SU-DHL-6 (cell line): ENCODE measurements around the gene UBE3C.

Experiments used
- H2AFZ ChIP-seq: fragments of 200-600 bp; sonication (generic); 2 replicates; pipeline ENCODE4 v1.6.1; 2014; ENCODE audit warnings: low read depth, mild to moderate bottlenecking, moderate library complexity, mixed read lengths, antibody characterized with exemption, low read length; ENCODE audit not compliant: severe bottlenecking
- H3F3A ChIP-seq: fragments of 200-600 bp; shearing (Covaris generic); 2 replicates; pipeline ENCODE4 v1.6.0; 2016; ENCODE audit warnings: antibody characterized with exemption, mild to moderate bottlenecking; ENCODE audit not compliant: insufficient read depth
- H3K27ac ChIP-seq: fragments of 200-600 bp; sonication (generic); 2 replicates; pipeline ENCODE4 v1.5.1; 2016; ENCODE audit warnings: low read depth, mild to moderate bottlenecking, low read length, moderate library complexity, mixed read lengths
- H3K27me3 ChIP-seq: fragments of 200-600 bp; sonication (generic), shearing (Covaris generic); 2 replicates; pipeline ENCODE4 v1.6.0; 2014; ENCODE audit warnings: mild to moderate bottlenecking, low read length
- H3K36me3 ChIP-seq: fragments of 200-600 bp; sonication (generic); 2 replicates; pipeline ENCODE4 v1.6.1; 2014; ENCODE audit warnings: mild to moderate bottlenecking, low read length, mixed read lengths
- H3K4me2 ChIP-seq: fragments of 300-600, 200-600 bp; shearing (Covaris generic), sonication (generic); 2 replicates; pipeline ENCODE4 v1.6.0; 2014; ENCODE audit warnings: low read length, low read depth, mild to moderate bottlenecking; ENCODE audit not compliant: poor library complexity, severe bottlenecking
- H3K4me3 ChIP-seq: fragments of 200-600 bp; sonication (generic); 2 replicates; pipeline ENCODE4 v1.5.1; 2014; ENCODE audit warnings: antibody characterized with exemption, low read length, mild to moderate bottlenecking, mixed read lengths; ENCODE audit not compliant: insufficient read depth, poor library complexity, severe bottlenecking
- H3K79me2 ChIP-seq: fragments of 200-600 bp; sonication (generic); 2 replicates; pipeline ENCODE4 v1.6.1; 2014; ENCODE audit warnings: mild to moderate bottlenecking, low read length, moderate library complexity; ENCODE audit not compliant: insufficient read depth
- H3K9ac ChIP-seq: fragments of 200-600 bp; sonication (generic); 2 replicates; pipeline ENCODE4 v1.7.0; 2014; ENCODE audit warnings: mild to moderate bottlenecking, low read length
- H3K9me2 ChIP-seq: fragments of 200-600 bp; sonication (generic); replicated peaks from 2 replicates; pipeline ENCODE4 v1.6.1; 2014; ENCODE audit warnings: low read length; ENCODE audit not compliant: insufficient read depth
- H3K9me3 ChIP-seq: fragments of 200-600 bp; sonication (generic); 2 replicates; pipeline ENCODE4 v1.6.1; 2014; ENCODE audit warnings: low read length, mixed read lengths; ENCODE audit not compliant: insufficient read depth
- H4K20me1 ChIP-seq: fragments of 200-600 bp; sonication (generic); 2 replicates; pipeline ENCODE4 v1.6.1; 2014; ENCODE audit warnings: low read depth, mild to moderate bottlenecking, antibody characterized with exemption, low read length, moderate library complexity, mixed read lengths
- EZH2phosphoT487 ChIP-seq: fragments of 200-600 bp; sonication (generic), shearing (Covaris generic); conservative IDR thresholded peaks from 2 replicates; pipeline ENCODE4 v1.6.1; 2018; ENCODE audit warnings: mild to moderate bottlenecking, antibody characterized with exemption, low read length, moderate library complexity, mixed read lengths
- TF ChIP-seq, protein P1 (sequence below): fragments of 200-600 bp; sonication (generic); IDR thresholded peaks from one replicate; pipeline ENCODE4 v1.5.1; 2017; ENCODE audit warnings: antibody characterized with exemption, mild to moderate bottlenecking, low read length, moderate library complexity; ENCODE audit not compliant: insufficient read depth, poor library complexity, severe bottlenecking

UBE3C gene

DNA sequence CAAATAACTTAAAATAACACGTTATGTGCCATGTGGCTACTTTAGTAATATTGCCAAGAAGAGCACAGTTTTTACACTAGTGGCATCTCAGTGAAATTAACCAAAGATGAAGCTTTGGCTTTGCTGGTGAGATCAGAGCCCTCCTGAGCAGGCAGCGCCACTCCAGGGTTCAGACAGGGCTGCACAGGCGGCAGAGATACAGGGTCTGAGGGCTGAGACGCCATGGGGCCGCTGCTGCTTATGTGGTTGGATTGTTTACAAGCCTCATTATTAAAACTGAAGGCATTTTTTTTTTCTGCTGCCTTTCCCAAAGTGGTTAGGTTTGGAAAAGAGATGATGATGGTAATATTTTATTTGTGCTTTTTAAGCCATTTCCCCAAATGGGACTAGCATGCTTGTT is 129.2 kb downstream of the UBE3C start:
- Histone ChIP-seq H3K4me3 (no peak overlapping the region), H3K9ac (no peak overlapping the region), H3K27me3 (no peaks in the 10 kb centered on the region), H2AFZ (no peak overlapping the region), H4K20me1 (no peaks in the 10 kb centered on the region), H3K9me3 (no peaks in the 10 kb centered on the region), H3K4me2 (no peak overlapping the region), H3K27ac (no peak overlapping the region), H3K9me2 (no peaks in the 10 kb centered on the region), H3F3A (no peaks in the 10 kb centered on the region), H3K79me2 (no peaks in the 10 kb centered on the region), H3K36me3 (no peaks in the 10 kb centered on the region)
- TF ChIP-seq, protein P1, sequence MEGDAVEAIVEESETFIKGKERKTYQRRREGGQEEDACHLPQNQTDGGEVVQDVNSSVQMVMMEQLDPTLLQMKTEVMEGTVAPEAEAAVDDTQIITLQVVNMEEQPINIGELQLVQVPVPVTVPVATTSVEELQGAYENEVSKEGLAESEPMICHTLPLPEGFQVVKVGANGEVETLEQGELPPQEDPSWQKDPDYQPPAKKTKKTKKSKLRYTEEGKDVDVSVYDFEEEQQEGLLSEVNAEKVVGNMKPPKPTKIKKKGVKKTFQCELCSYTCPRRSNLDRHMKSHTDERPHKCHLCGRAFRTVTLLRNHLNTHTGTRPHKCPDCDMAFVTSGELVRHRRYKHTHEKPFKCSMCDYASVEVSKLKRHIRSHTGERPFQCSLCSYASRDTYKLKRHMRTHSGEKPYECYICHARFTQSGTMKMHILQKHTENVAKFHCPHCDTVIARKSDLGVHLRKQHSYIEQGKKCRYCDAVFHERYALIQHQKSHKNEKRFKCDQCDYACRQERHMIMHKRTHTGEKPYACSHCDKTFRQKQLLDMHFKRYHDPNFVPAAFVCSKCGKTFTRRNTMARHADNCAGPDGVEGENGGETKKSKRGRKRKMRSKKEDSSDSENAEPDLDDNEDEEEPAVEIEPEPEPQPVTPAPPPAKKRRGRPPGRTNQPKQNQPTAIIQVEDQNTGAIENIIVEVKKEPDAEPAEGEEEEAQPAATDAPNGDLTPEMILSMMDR = no peak
- TF ChIP-seq EZH2phosphoT487 = no peak

DNA sequence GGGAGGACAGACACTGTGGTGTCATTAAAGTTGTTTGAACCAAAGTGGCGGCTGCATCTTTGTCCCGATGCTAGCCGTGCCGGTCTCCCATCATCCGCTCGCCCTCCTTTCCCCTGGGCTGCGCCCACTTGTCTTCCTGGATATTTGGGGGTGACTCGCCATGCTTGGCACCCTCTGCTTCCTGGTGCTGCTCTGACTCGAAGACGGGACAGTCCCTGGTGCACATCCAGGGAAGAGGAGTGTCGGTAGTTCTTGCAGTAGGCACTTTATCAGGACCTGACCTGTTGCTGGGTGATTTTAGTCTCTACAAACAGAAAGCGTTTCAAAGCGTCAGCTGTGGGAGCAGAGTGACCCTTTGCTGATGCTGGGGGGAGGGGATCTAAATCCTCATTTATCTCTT is 129.8 kb downstream of the UBE3C start:
- Histone ChIP-seq H4K20me1 (no peaks in the 10 kb centered on the region), H3K9ac (no peak overlapping the region), H3K4me3 (no peak overlapping the region), H3K36me3 (no peaks in the 10 kb centered on the region), H3K79me2 (no peaks in the 10 kb centered on the region), H3K9me2 (no peaks in the 10 kb centered on the region), H3K4me2 (no peak overlapping the region), H3K9me3 (no peaks in the 10 kb centered on the region), H3K27me3 (no peaks in the 10 kb centered on the region), H3K27ac (no peak overlapping the region), H2AFZ (no peak overlapping the region), H3F3A (no peaks in the 10 kb centered on the region)
- TF ChIP-seq EZH2phosphoT487 = no peak
- TF ChIP-seq, protein P1 = no peak

DNA sequence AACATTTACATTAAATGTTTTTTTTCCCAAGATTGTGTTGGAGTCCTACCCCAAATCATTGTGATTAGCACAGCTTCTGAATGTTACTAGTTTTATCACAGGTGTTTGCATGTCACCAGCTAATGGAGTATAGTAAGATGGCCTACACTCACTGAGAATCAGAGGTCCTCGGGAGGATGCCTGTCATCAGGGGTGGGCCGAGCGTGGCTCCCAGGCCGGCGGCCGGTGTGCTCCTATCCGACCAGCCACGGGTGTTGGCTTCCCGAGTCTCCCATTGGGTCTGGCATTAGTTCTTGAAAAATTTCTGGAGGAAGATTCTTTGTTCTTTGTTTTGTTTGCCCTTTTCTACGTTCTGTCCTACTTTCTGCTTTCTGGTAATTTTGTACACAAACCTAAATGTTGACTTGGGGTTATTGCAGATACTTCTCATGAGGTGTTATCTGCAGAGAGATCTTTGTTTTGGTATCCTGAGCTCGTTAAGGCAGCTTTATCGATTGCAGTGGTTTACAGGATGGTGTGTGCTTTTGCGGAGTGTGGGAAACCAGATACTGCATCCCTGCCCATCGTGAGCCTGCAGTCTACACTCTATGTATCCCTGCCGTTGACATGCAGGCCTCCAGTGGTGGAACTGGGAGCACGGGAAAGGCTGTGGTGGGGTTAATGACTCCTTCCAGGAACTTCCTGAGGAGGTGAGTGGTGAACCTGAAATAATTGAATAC is 130.8 kb downstream of the UBE3C start:
- H3K4me2 ChIP-seq = no peak overlapping the region
- no peak overlapping the region for H3K27ac ChIP-seq
- H3F3A ChIP-seq = no peaks in the 10 kb centered on the region
- no peak overlapping the region for H3K4me3 ChIP-seq
- no peaks in the 10 kb centered on the region for H3K9me3 ChIP-seq
- H3K9ac ChIP-seq = no peak overlapping the region
- no peaks in the 10 kb centered on the region for H3K27me3 ChIP-seq
- H4K20me1 ChIP-seq = no peaks in the 10 kb centered on the region
- H3K79me2 ChIP-seq = no peaks in the 10 kb centered on the region
- no peaks in the 10 kb centered on the region for H3K36me3 ChIP-seq
- no peak overlapping the region for H2AFZ ChIP-seq
- no peak for TF ChIP-seq EZH2phosphoT487
- TF ChIP-seq, protein P1 = no peak
- H3K9me2 ChIP-seq = no peaks in the 10 kb centered on the region
